Sigmoid colon (tissue), 3 donors: ENCODE data around the gene CRYBG3.

Experiments used
- POLR2A ChIP-seq, 2 donors: fragments of 450-650 bp; IDR thresholded peaks; one replicate each; pipeline ENCODE4 v1.6.1; 2016; ENCODE audit warnings: antibody characterized with exemption in 2 of 2, mild to moderate bottlenecking in 2 of 2, moderate library complexity in 2 of 2
- TF ChIP-seq, protein P1 (sequence below), 4 experiments: fragments of 450-650 bp in 3 of 4; fragments of 200-600 bp in 1 of 4; IDR thresholded peaks; one replicate each; pipeline ENCODE4 v1.5.1; 2016 to 2019; ENCODE audit warnings: antibody characterized with exemption in 4 of 4, mild to moderate bottlenecking in 3 of 4, moderate library complexity in 2 of 4

- TF ChIP-seq, protein P1, sequence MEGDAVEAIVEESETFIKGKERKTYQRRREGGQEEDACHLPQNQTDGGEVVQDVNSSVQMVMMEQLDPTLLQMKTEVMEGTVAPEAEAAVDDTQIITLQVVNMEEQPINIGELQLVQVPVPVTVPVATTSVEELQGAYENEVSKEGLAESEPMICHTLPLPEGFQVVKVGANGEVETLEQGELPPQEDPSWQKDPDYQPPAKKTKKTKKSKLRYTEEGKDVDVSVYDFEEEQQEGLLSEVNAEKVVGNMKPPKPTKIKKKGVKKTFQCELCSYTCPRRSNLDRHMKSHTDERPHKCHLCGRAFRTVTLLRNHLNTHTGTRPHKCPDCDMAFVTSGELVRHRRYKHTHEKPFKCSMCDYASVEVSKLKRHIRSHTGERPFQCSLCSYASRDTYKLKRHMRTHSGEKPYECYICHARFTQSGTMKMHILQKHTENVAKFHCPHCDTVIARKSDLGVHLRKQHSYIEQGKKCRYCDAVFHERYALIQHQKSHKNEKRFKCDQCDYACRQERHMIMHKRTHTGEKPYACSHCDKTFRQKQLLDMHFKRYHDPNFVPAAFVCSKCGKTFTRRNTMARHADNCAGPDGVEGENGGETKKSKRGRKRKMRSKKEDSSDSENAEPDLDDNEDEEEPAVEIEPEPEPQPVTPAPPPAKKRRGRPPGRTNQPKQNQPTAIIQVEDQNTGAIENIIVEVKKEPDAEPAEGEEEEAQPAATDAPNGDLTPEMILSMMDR (IDR thresholded peaks at IDR 0.05) = no peak
- TF ChIP-seq POLR2A (IDR thresholded peaks at IDR 0.05) = no peak
These were observed 17.3 kb upstream of the CRYBG3 start for GRCh38 chr3:97804471-97804870.
